K562 (cell line): Measurements from ENCODE around the gene MAP1LC3A. TPM values are rescaled to one million over a fixed set of nuclear protein-coding genes. Genes with fewer than 3 reads are reported as not detected.

ENCODE experiments used
- GABPB2 ChIP-seq: fragments of 250-450 bp; sonication (Bioruptor Pico); conservative IDR thresholded peaks from 2 replicates; pipeline ENCODE4 v1.5.1; 2021; ENCODE audit warnings: mild to moderate bottlenecking
- GTF2B ChIP-seq: IDR thresholded peaks from 2 replicates; pipeline ENCODE4 v1.6.1; 2011; ENCODE audit not compliant: insufficient read length; ENCODE audit errors: extremely low read depth
- GTF2E2 ChIP-seq: fragments of 200-800 bp; sonication (Bioruptor generic); IDR thresholded peaks from 2 replicates; pipeline ENCODE4 v1.6.1; 2016; ENCODE audit warnings: missing genetic modification characterization, missing compliant biosample characterization
- HMGXB4 ChIP-seq: sonication (generic); formaldehyde crosslinking; IDR thresholded peaks from 2 replicates; pipeline ENCODE4 v1.8.1; 2023; ENCODE audit warnings: mild to moderate bottlenecking, missing genetic modification reagents
- MTA3 ChIP-seq: fragments of 450-650 bp; formaldehyde crosslinking; IDR thresholded peaks from 2 replicates; pipeline ENCODE4 v1.6.1; 2017; ENCODE audit warnings: mild to moderate bottlenecking, borderline replicate concordance
- MXI1 ChIP-seq: IDR thresholded peaks from 2 replicates; pipeline ENCODE4 v1.6.1; 2011; ENCODE audit warnings: low read depth, mild to moderate bottlenecking, improper control_type of control experiment, low read length
- RBM14 ChIP-seq: fragments of 200-400 bp; formaldehyde crosslinking; IDR thresholded peaks from 2 replicates; pipeline ENCODE4 v1.6.1; 2018; ENCODE audit warnings: low read depth, mild to moderate bottlenecking, low read length, moderate library complexity, borderline replicate concordance; ENCODE audit not compliant: insufficient read depth
- SIN3B ChIP-seq: fragments of 450-650 bp; IDR thresholded peaks from 2 replicates; pipeline ENCODE4 v1.6.1; 2017; ENCODE audit warnings: low read depth, mild to moderate bottlenecking, moderate library complexity
- SNAPC5 ChIP-seq: fragments of 250-450 bp; sonication (Bioruptor Pico); IDR thresholded peaks from 2 replicates; pipeline ENCODE4 v1.8.0; 2021; ENCODE audit warnings: moderate library complexity, mild to moderate bottlenecking, inconsistent platforms
- TAF1 ChIP-seq: IDR thresholded peaks from 2 replicates; pipeline ENCODE4 v1.6.1; 2011; ENCODE audit warnings: mild to moderate bottlenecking, low read length, moderate library complexity; ENCODE audit not compliant: insufficient read depth, control insufficient read depth, severe bottlenecking; ENCODE audit errors: extremely low read depth
- ZBTB40 ChIP-seq, 2 experiments: fragments of 450-650 bp in 1 of 2; sonication (generic) in 1 of 2; formaldehyde crosslinking in 1 of 2; IDR thresholded peaks; 2 replicates each; pipeline versions ENCODE4 v1.7.1 to v1.9.0; 2016 to 2022; ENCODE audit warnings: inconsistent platforms in 1 of 2, mild to moderate bottlenecking in 1 of 2, missing genetic modification reagents in 1 of 2
- ZNF175 ChIP-seq: fragments of 200-800 bp; sonication (Bioruptor generic); IDR thresholded peaks from 2 replicates; pipeline ENCODE4 v1.6.1; 2016; ENCODE audit warnings: low read depth, mild to moderate bottlenecking, missing genetic modification characterization, missing compliant biosample characterization
- polyA plus RNA-seq, 8 experiments: library from polyadenylated mRNA; depleted of rRNA in 4 of 8; stranded (reverse) in 5 of 8; unstranded in 3 of 8; fragments of >200 nt; fragmentation: Nextera tagmentation in 2 of 8; fragmentation: Illumina TruSeq in 1 of 8; extraction: Ambion mirVana in 2 of 8; extraction: Trizol in 1 of 8; gene quantifications; 2 replicates each; pipeline versions ENCODE4 v1.2.1 to v1.2.3, GENCODE V29; 2011 to 2014; ENCODE audit warnings: inconsistent platforms in 1 of 8, missing spikeins in 1 of 8
- total RNA-seq, 7 experiments: library from RNA; depleted of rRNA in 6 of 7; stranded (reverse); fragments of >200 nt in 6 of 7; fragmentation: Illumina TruSeq in 2 of 7; extraction: Trizol in 2 of 7; gene quantifications; 2 replicates each; pipeline versions ENCODE4 v1.2.1 to v1.2.3, GENCODE V29; 2011 to 2021; ENCODE audit warnings: low replicate concordance in 1 of 7

The MAP1LC3A gene
- total and polyA plus RNA-seq, 9 of the 15 experiments (the other 6 are each of a cell fraction or from before 2014, with no cell fraction given): 0.27 to 0.38 TPM; not detected in 7

GRCh38 chr20:34516247-34517113 lies 42.0 kb upstream of the MAP1LC3A start, which contains the start of gene DYNLRB1 (continued):
- peak; percentile 43 for TF ChIP-seq TAF1
- no peak for TF ChIP-seq RBM14
- TF ChIP-seq SIN3B: peak; percentile 78; the same call in 1 of the 2 replicates
- peak; percentile 68 for TF ChIP-seq HMGXB4 (CRISPR knock-in tag)
- peak; percentile 8; the same call in 1 of the 2 replicates for TF ChIP-seq MXI1
- peak; percentile 76; the same call in 1 of the 2 replicates for TF ChIP-seq GTF2E2 (tag)
- no peak for TF ChIP-seq SNAPC5
- TF ChIP-seq GTF2B: no peak
- peak; percentile 59; the same call in 1 of the 2 replicates for TF ChIP-seq MTA3
- TF ChIP-seq ZNF175 (CRISPR knock-in tag): no peak
- TF ChIP-seq GABPB2 (CRISPR knock-in tag): no peak
- peak; percentile 88 for TF ChIP-seq ZBTB40 (IDR thresholded peaks at IDR 0.05)
- no peak for TF ChIP-seq ZBTB40 (CRISPR knock-in tag; IDR thresholded peaks at IDR 0.05)
